ENCODE measurements around the gene ZNF224. TPM values are rescaled to one million over a fixed set of nuclear protein-coding genes. Genes with fewer than 3 reads are reported as not detected.

Gene ZNF224
- total and polyA plus RNA-seq, 12 donors, result 5.1 to 27.8 (median 13.3) TPM

DNA sequence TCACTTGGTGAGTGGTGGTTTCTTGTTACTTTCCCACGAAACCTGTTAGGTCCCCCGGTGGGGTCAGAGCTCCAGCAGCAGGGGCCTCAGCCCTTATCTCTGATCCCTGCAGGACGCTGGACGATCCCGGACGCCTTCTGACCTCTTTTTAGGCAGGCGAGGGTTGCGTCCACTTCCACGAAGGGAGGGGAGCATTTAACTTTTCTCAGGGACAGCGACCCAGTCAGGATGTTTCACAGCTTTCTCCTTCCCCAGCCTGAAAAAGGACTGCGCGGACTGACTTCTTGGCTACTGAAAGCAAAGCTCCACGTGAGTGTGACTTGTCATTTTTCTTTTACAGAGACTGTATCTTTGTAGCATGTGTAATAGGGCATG lies 47.9 kb downstream of the ZNF224 start:
- Histone ChIP-seq H3K36me3 (peaks cover 0 to 32% (median 22%) of the 10 kb centered on the region in 9 donors), H3K4me1 (peaks cover 0 to 37% (median 17%) of the 10 kb centered on the region in 9 donors), H3K27ac (peak overlapping the region in 9 of 10 donors; percentile 81 to 92 (median 88)), H3K9me3 (no peaks in the 10 kb centered on the region), H3K27me3 (no peaks in the 10 kb centered on the region), H3K4me3 (peak overlapping the region; percentile 81 to 97 (median 93))
- WGBS, 2 donors, result 1 to 3% methylated on average over 13 of the region's 13 CpGs
- TF ChIP-seq, protein P1, sequence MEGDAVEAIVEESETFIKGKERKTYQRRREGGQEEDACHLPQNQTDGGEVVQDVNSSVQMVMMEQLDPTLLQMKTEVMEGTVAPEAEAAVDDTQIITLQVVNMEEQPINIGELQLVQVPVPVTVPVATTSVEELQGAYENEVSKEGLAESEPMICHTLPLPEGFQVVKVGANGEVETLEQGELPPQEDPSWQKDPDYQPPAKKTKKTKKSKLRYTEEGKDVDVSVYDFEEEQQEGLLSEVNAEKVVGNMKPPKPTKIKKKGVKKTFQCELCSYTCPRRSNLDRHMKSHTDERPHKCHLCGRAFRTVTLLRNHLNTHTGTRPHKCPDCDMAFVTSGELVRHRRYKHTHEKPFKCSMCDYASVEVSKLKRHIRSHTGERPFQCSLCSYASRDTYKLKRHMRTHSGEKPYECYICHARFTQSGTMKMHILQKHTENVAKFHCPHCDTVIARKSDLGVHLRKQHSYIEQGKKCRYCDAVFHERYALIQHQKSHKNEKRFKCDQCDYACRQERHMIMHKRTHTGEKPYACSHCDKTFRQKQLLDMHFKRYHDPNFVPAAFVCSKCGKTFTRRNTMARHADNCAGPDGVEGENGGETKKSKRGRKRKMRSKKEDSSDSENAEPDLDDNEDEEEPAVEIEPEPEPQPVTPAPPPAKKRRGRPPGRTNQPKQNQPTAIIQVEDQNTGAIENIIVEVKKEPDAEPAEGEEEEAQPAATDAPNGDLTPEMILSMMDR (IDR thresholded peaks at IDR 0.05), result no peak
- intact Hi-C loops (cut with DNase I), result no loop called here
- peak in 7 of 8 donors; percentile 25 to 53 (median 37) for ATAC-seq
- DNase-seq, result peak in 1 of 2 donors; percentile 7

DNA sequence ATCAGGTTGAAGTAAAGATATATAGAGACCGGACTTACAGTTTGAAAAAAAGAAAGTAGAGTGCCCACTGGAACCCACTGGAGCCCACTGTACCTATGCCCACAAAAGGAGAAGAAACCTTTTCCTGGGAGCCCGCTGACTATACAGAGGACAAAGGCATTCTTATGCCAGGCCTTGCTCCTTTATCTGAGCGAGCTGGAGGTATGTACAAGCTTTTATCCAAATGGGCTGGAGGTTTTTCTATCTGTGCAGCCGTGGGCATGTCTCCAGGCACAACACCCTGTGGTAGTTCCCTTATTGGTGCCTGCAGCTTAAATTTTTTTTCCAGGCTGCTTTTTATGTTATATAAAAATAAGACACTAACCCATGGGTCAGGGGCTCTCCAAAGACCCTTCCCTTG lies 55.6 kb downstream of the ZNF224 start:
- DNase-seq (no peak), ATAC-seq (peak in 5 of 8 donors; percentile 35 to 57 (median 52))
- whole genome bisulfite sequencing, 2 donors, result 80 to 82% methylated on average over 4 of the region's 4 CpGs
- intact Hi-C loops (cut with DNase I), result no loop called here
- peaks cover 0 to 37% (median 16%) of the 10 kb centered on the region in 11 donors for H3K9me3 ChIP-seq
- H3K36me3 ChIP-seq, result peaks cover 0 to 100% (median 91%) of the 10 kb centered on the region in 9 donors
- no peak overlapping the region for H3K4me3 ChIP-seq
- no peaks in the 10 kb centered on the region for H3K27me3 ChIP-seq
- H3K4me1 ChIP-seq, result peaks cover 0 to 24% (median 0%) of the 10 kb centered on the region in 9 donors
- TF ChIP-seq, protein P1 (IDR thresholded peaks at IDR 0.05), result no peak
- H3K27ac ChIP-seq, result peak overlapping the region in 4 of 10 donors; percentile 33 to 53 (median 46)

DNA sequence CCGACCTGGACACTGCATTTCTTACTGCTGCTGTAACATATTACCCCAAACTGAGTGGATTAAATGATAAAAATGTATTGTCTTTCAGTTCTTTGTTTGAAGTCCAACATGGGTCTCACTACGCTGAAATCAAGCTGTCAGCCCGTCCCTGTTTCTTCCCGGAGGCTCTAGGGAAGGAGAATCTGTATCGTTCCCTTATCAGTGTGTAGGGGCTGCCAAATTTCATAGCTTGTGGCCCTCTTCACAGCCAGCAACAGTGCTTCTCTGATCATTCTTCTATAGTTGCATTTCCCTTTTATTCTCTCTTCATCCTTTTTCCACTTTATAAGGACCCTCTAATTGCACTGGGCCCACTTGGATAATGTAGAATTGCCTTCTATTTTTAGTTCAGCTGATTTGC lies 57.3 kb downstream of the ZNF224 start:
- ATAC-seq, result peak in 1 of 8 donors; percentile 37
- DNase-seq, result no peak

DNA sequence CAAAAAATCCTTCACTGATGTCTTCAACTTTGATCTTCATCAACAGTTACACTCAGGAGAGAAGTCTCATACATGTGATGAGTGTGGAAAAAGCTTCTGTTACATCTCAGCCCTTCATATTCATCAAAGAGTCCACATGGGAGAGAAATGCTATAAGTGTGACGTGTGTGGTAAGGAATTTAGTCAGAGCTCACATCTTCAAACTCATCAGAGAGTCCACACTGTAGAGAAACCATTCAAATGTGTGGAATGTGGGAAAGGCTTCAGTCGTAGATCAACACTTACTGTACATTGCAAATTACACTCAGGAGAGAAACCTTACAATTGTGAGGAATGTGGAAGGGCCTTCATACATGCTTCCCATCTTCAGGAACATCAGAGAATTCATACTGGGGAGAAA lies 62.3 kb downstream of the ZNF224 start:
- TF ChIP-seq, protein P1 (IDR thresholded peaks at IDR 0.05), result no peak
- intact Hi-C loops (cut with DNase I), result no loop called here
- H3K36me3 ChIP-seq, result peaks cover 15 to 73% (median 63%) of the 10 kb centered on the region in 9 donors
- H3K9me3 ChIP-seq, result peaks cover 5 to 99% (median 73%) of the 10 kb centered on the region in 11 donors
- peaks cover 0 to 8% (median 0%) of the 10 kb centered on the region in 9 donors for H3K4me1 ChIP-seq
- H3K4me3 ChIP-seq, result no peak overlapping the region
- no peak overlapping the region for H3K27ac ChIP-seq
- ATAC-seq, result no peak
- WGBS, 2 donors, result 94 to 98% methylated on average over 2 of the region's 2 CpGs
- DNase-seq, result no peak
- no peaks in the 10 kb centered on the region for H3K27me3 ChIP-seq

More for the DNA sequence above, 57.3 kb downstream of the ZNF224 start:
- intact Hi-C loops (cut with DNase I), result no loop called here
- H3K27me3 ChIP-seq, result no peaks in the 10 kb centered on the region
- peaks cover 0 to 54% (median 33%) of the 10 kb centered on the region in 11 donors for H3K9me3 ChIP-seq
- peaks cover 3 to 100% (median 92%) of the 10 kb centered on the region in 9 donors for H3K36me3 ChIP-seq
- 57 to 72% methylated on average over 5 of the region's 5 CpGs for WGBS, 2 donors
- H3K27ac ChIP-seq, result peak overlapping the region in 1 of 10 donors; percentile 28
- H3K4me1 ChIP-seq, result peaks cover 0 to 24% (median 0%) of the 10 kb centered on the region in 9 donors
- H3K4me3 ChIP-seq, result no peak overlapping the region
- TF ChIP-seq, protein P1 (IDR thresholded peaks at IDR 0.05), result no peak

Other genes with a start within 250 kb of the ZNF224 start
- gene ZNF404, start 210.4 kb upstream of the ZNF224 start, total RNA-seq, result 10 to 100 TPM in 3 of 10 donors, 1 to 10 TPM in 7; 4.6 to 11.9 (median 7.2) TPM
- gene ZNF404, start 210.4 kb upstream of the ZNF224 start, polyA plus RNA-seq, result 10 to 100 TPM in 1 of 2 donors, 1 to 10 TPM in 1; 4.6 to 68.7 TPM
- gene ZNF45, start 159.1 kb upstream of the ZNF224 start, total RNA-seq, result 10 to 100 TPM in 1 of 10 donors, 1 to 10 TPM in 9; 7.0 to 10.7 (median 8.0) TPM
- 1 to 10 TPM; 2.9 to 4.7 TPM for gene ZNF45, start 159.1 kb upstream of the ZNF224 start, polyA plus RNA-seq
- gene ZNF221, start 143.1 kb upstream of the ZNF224 start, total RNA-seq, result 1 to 10 TPM; 3.0 to 6.7 (median 5.0) TPM
- gene ZNF221, start 143.1 kb upstream of the ZNF224 start, polyA plus RNA-seq, result 1 to 10 TPM; 1.1 to 3.1 TPM
- gene ZNF155, start 110.2 kb upstream of the ZNF224 start, total RNA-seq, result 1 to 10 TPM; 1.5 to 7.8 (median 6.9) TPM
- 1 to 10 TPM; 4.3 to 9.1 TPM for gene ZNF155, start 110.2 kb upstream of the ZNF224 start, polyA plus RNA-seq
- gene ZNF230, start 91.4 kb upstream of the ZNF224 start, total RNA-seq, result 1 to 10 TPM; 1.6 to 4.3 (median 3.4) TPM
- 1 to 10 TPM; 1.4 to 2.3 TPM for gene ZNF230, start 91.4 kb upstream of the ZNF224 start, polyA plus RNA-seq
- 1 to 10 TPM; 2.1 to 5.1 (median 3.6) TPM for gene ZNF222, start 69.0 kb upstream of the ZNF224 start, total RNA-seq
- 1 to 10 TPM; 4.2 to 5.8 TPM for gene ZNF222, start 69.0 kb upstream of the ZNF224 start, polyA plus RNA-seq
- gene ZNF223, start 42.3 kb upstream of the ZNF224 start, total RNA-seq, result 1 to 10 TPM; 2.3 to 5.4 (median 3.2) TPM
- 1 to 10 TPM; 2.8 to 4.8 TPM for gene ZNF223, start 42.3 kb upstream of the ZNF224 start, polyA plus RNA-seq
- 1 to 10 TPM; 1.2 to 2.6 (median 1.8) TPM for gene ZNF284, start 22.2 kb upstream of the ZNF224 start, total RNA-seq
- gene ZNF284, start 22.2 kb upstream of the ZNF224 start, polyA plus RNA-seq, result 1 to 10 TPM in 1 of 2 donors, under 1 TPM in 1; 0.65 to 1.8 TPM
- gene ZNF225, start 19.0 kb downstream of the ZNF224 start, total RNA-seq, result 1 to 10 TPM; 2.3 to 5.0 (median 3.2) TPM
- 1 to 10 TPM; 1.2 to 2.0 TPM for gene ZNF225, start 19.0 kb downstream of the ZNF224 start, polyA plus RNA-seq
- gene ZNF234, start 47.2 kb downstream of the ZNF224 start, total RNA-seq, result 10 to 100 TPM in 3 of 10 donors, 1 to 10 TPM in 7; 8.0 to 13.4 (median 9.0) TPM
- gene ZNF234, start 47.2 kb downstream of the ZNF224 start, polyA plus RNA-seq, result 1 to 10 TPM; 2.2 to 6.4 TPM
- 10 to 100 TPM; 17.0 to 30.6 (median 22.6) TPM for gene ZNF226, start 70.7 kb downstream of the ZNF224 start, total RNA-seq
- gene ZNF226, start 70.7 kb downstream of the ZNF224 start, polyA plus RNA-seq, result 10 to 100 TPM; 14.6 to 15.8 TPM
- 10 to 100 TPM; 10.6 to 18.1 (median 12.6) TPM for gene ZNF227, start 118.2 kb downstream of the ZNF224 start, total RNA-seq
- gene ZNF227, start 118.2 kb downstream of the ZNF224 start, polyA plus RNA-seq, result 1 to 10 TPM; 4.0 to 4.5 TPM
- 10 to 100 TPM in 1 of 10 donors, 1 to 10 TPM in 9; 4.9 to 10.2 (median 6.8) TPM for gene ZNF233, start 165.5 kb downstream of the ZNF224 start, total RNA-seq
- 1 to 10 TPM in 1 of 2 donors, under 1 TPM in 1; 0.67 to 6.0 TPM for gene ZNF233, start 165.5 kb downstream of the ZNF224 start, polyA plus RNA-seq
- 1 to 10 TPM; 2.4 to 5.1 (median 3.6) TPM for gene ZNF235, start 210.7 kb downstream of the ZNF224 start, total RNA-seq
- 1 to 10 TPM; 1.2 to 6.4 TPM for gene ZNF235, start 210.7 kb downstream of the ZNF224 start, polyA plus RNA-seq

Data from heart right ventricle (tissue), 16 donors.